ENCODE data around the gene CD53.

The CD53 gene

GRCh38 chr1:110948038-110948810 is 75.3 kb downstream of the CD53 start:
- no peaks in the 10 kb centered on the region for H3K4me1 ChIP-seq (ENCODE audit: control insufficient read depth, insufficient read depth, low read length, poor library complexity, severe bottlenecking)
- no peaks in the 10 kb centered on the region for H3K9me3 ChIP-seq (ENCODE audit: control insufficient read depth, low read length)
- no peak overlapping the region for H3K4me3 ChIP-seq (ENCODE audit: extremely low read depth, insufficient read depth, low read length, poor library complexity, severe bottlenecking)
- peaks cover 55% of the 10 kb centered on the region for H3K36me3 ChIP-seq (ENCODE audit: control insufficient read depth, insufficient read depth, low read length)
- H3K27ac ChIP-seq (ENCODE audit: low read depth, low read length, severe bottlenecking): no peak overlapping the region
- 78 to 96% methylated on average over 3 to 4 of the region's 10 CpGs for WGBS, 2 experiments (ENCODE audit: insufficient coverage in 2 of 2)
